H1 (cell line): Measurements from ENCODE around the gene DIP2C. TPM values are rescaled to one million over a fixed set of nuclear protein-coding genes. Genes with fewer than 3 reads are reported as not detected.

Experiments used
- CTCF ChIA-PET: fragments of 300-600 bp; sonication (Branson Sonifier 250); formaldehyde crosslinking; loops from one replicate; lab custom pipeline; 2021; ENCODE audit not compliant: partially characterized antibody; lab: Charles Lee
- POLR2A ChIA-PET: fragments of 300-600 bp; sonication (Branson Sonifier 250); formaldehyde crosslinking; loops from one replicate; lab custom pipeline; 2021; ENCODE audit warnings: inconsistent platforms; ENCODE audit not compliant: partially characterized antibody; lab: Charles Lee
- DNase-seq, 2 experiments: peaks; one replicate each; pipeline versions ENCODE4 v3.0.0 to v3.0.0-alpha.2; 2010 to 2022; ENCODE audit warnings: low spot score in 2 of 2, low read depth in 1 of 2, mixed read lengths in 1 of 2
- FAIRE-seq: peaks from 2 replicates; lab custom pipeline; 2011; peaks lifted over from hg19 to GRCh38; lab: Jason Lieb, UNC
- H2AFZ ChIP-seq: 2 replicates; pipeline ENCODE4 v1.8.1; 2012; ENCODE audit warnings: low read length, inconsistent platforms
- H2AK5ac ChIP-seq: 2 replicates; pipeline ENCODE4 v1.6.1; 2013; ENCODE audit warnings: low read depth, low read length
- H2BK120ac ChIP-seq: replicated peaks from 2 replicates; pipeline ENCODE3; 2013; ENCODE audit warnings: low read depth, low read length, inconsistent platforms
- H2BK12ac ChIP-seq: 2 replicates; pipeline ENCODE4 v1.6.1; 2013; ENCODE audit warnings: low read depth, low read length
- H2BK15ac ChIP-seq: 2 replicates; pipeline ENCODE4 v1.6.1; 2013; ENCODE audit warnings: low read length
- H2BK20ac ChIP-seq: 2 replicates; pipeline ENCODE4 v1.6.1; 2013; ENCODE audit warnings: low read length
- H2BK5ac ChIP-seq: 2 replicates; pipeline ENCODE4 v1.6.1; 2013; ENCODE audit warnings: low read depth, low read length
- H3K14ac ChIP-seq: 2 replicates; pipeline ENCODE4 v1.6.1; 2013; ENCODE audit warnings: inconsistent platforms; ENCODE audit not compliant: insufficient read length
- H3K18ac ChIP-seq: 2 replicates; pipeline ENCODE4 v1.6.1; 2013; ENCODE audit warnings: low read length; ENCODE audit errors: extremely low read depth
- H3K23ac ChIP-seq: 2 replicates; pipeline ENCODE4 v1.6.1; 2013; ENCODE audit warnings: inconsistent platforms; ENCODE audit not compliant: insufficient read length
- H3K23me2 ChIP-seq: 2 replicates; pipeline ENCODE4 v1.6.1; 2013; ENCODE audit warnings: low read depth, low read length
- H3K27ac ChIP-seq: 2 replicates; pipeline ENCODE4 v1.6.1; 2011; ENCODE audit warnings: low read depth, low read length, inconsistent platforms
- H3K27me3 ChIP-seq, 4 experiments: replicated peaks in 1 of 4; 1 replicate in 1 of 4; 2 replicates in 3 of 4; pipeline versions ENCODE4 v1.6.1 to v1.8.1; 2011 to 2013; ENCODE audit warnings: low read length in 3 of 4, mild to moderate bottlenecking in 3 of 4, inconsistent platforms in 2 of 4, mixed read lengths in 2 of 4, moderate library complexity in 1 of 4; ENCODE audit not compliant: control insufficient read depth in 3 of 4, insufficient read depth in 3 of 4; ENCODE audit errors: extremely low read depth in 1 of 4
- H3K36me3 ChIP-seq, 4 experiments: 2 replicates each; pipeline versions ENCODE4 v1.6.1 to v1.8.1; 2011 to 2013; ENCODE audit warnings: mild to moderate bottlenecking in 4 of 4, low read length in 3 of 4, moderate library complexity in 2 of 4, control low read depth in 1 of 4, inconsistent platforms in 1 of 4; ENCODE audit not compliant: insufficient read depth in 4 of 4, control insufficient read depth in 2 of 4
- H3K4ac ChIP-seq: replicated peaks from 2 replicates; pipeline ENCODE3; 2013; ENCODE audit warnings: low read length, low read depth, mixed read lengths, inconsistent platforms; ENCODE audit not compliant: insufficient read length
- H3K4me1 ChIP-seq, 4 experiments: replicated peaks in 1 of 4; 1 replicate in 1 of 4; 2 replicates in 3 of 4; pipeline versions ENCODE4 v1.6.1 to v1.8.1; 2011 to 2013; ENCODE audit warnings: low read length in 3 of 4, inconsistent platforms in 2 of 4, mixed read lengths in 1 of 4; ENCODE audit not compliant: insufficient read depth in 4 of 4, control insufficient read depth in 3 of 4
- H3K4me2 ChIP-seq, 2 experiments: 2 replicates each; pipeline versions ENCODE4 v1.6.1 to v1.8.1; 2011 to 2013; ENCODE audit warnings: low read depth in 2 of 2, low read length in 2 of 2, control low read depth in 1 of 2, inconsistent platforms in 1 of 2, mild to moderate bottlenecking in 1 of 2; ENCODE audit not compliant: insufficient read depth in 1 of 2
- H3K4me3 ChIP-seq, 4 experiments: fragments of 200-600, 300-600 bp in 1 of 4; sonication (generic), shearing (Covaris generic), sonication (Bioruptor Twin) in 1 of 4; 2 replicates each; pipeline versions ENCODE4 v1.5.1 to v1.8.1; 2011 to 2016; ENCODE audit warnings: low read length in 4 of 4, low read depth in 3 of 4, control low read depth in 2 of 4, inconsistent platforms in 2 of 4, mild to moderate bottlenecking in 2 of 4, mixed read lengths in 1 of 4, moderate library complexity in 1 of 4; ENCODE audit not compliant: insufficient read depth in 2 of 4; ENCODE audit errors: extremely low read depth in 1 of 4
- H3K56ac ChIP-seq: replicated peaks from 2 replicates; pipeline ENCODE3; 2013; ENCODE audit warnings: low read depth, mild to moderate bottlenecking, mixed read lengths, low read length, inconsistent platforms; ENCODE audit not compliant: insufficient read length
- H3K79me1 ChIP-seq: 2 replicates; pipeline ENCODE4 v1.6.1; 2013; ENCODE audit warnings: low read depth, low read length, control low read depth
- H3K79me2 ChIP-seq, 2 experiments: 2 replicates each; pipeline versions ENCODE4 v1.6.1 to v1.8.1; 2012 to 2013; ENCODE audit warnings: low read length in 2 of 2, mild to moderate bottlenecking in 2 of 2, inconsistent platforms in 1 of 2; ENCODE audit not compliant: insufficient read depth in 2 of 2, control insufficient read depth in 1 of 2
- H3K9ac ChIP-seq, 4 experiments: replicated peaks in 1 of 4; 1 replicate in 1 of 4; 2 replicates in 3 of 4; pipeline versions ENCODE4 v1.6.1 to v1.8.1; 2011 to 2013; ENCODE audit warnings: low read depth in 3 of 4, low read length in 3 of 4, control low read depth in 2 of 4, mild to moderate bottlenecking in 2 of 4, moderate library complexity in 2 of 4, inconsistent platforms in 1 of 4; ENCODE audit errors: extremely low read depth in 1 of 4
- H3K9me3 ChIP-seq, 2 experiments: 2 replicates each; pipeline versions ENCODE4 v1.6.1 to v1.8.1; 2012 to 2013; ENCODE audit warnings: mild to moderate bottlenecking in 2 of 2, moderate library complexity in 2 of 2, control low read depth in 1 of 2, inconsistent platforms in 1 of 2, low read depth in 1 of 2, low read length in 1 of 2, mixed read lengths in 1 of 2; ENCODE audit not compliant: insufficient read depth in 2 of 2
- H4K20me1 ChIP-seq, 2 experiments: replicated peaks in 1 of 2; 2 replicates each; pipeline versions ENCODE3 to v1.8.1; 2011 to 2013; ENCODE audit warnings: inconsistent platforms in 2 of 2, low read length in 2 of 2, mild to moderate bottlenecking in 1 of 2; ENCODE audit not compliant: insufficient read depth in 2 of 2, control insufficient read depth in 1 of 2
- H4K5ac ChIP-seq: 2 replicates; pipeline ENCODE4 v1.6.1; 2013; ENCODE audit warnings: low read length, low read depth, mixed read lengths, inconsistent platforms; ENCODE audit not compliant: insufficient read length
- H4K8ac ChIP-seq: 2 replicates; pipeline ENCODE4 v1.8.0; 2013; ENCODE audit warnings: mild to moderate bottlenecking, moderate library complexity, low read length, inconsistent platforms; ENCODE audit not compliant: insufficient read depth; ENCODE audit errors: extremely low read depth
- H4K91ac ChIP-seq: replicated peaks from 2 replicates; pipeline ENCODE3; 2013; ENCODE audit warnings: low read length, mixed read lengths, inconsistent platforms; ENCODE audit not compliant: insufficient read length
- BCL11A ChIP-seq, 2 experiments: IDR thresholded peaks; one replicate each; pipeline ENCODE4 v1.6.1; 2011; ENCODE audit warnings: low read depth in 2 of 2, low read length in 2 of 2, mild to moderate bottlenecking in 2 of 2
- CBX8 ChIP-seq: fragments of 300-800, 300-1000 bp; sonication (generic); IDR thresholded peaks from 2 replicates; pipeline ENCODE4 v1.7.1; 2016; ENCODE audit warnings: low read depth, low read length, borderline replicate concordance
- CTBP2 ChIP-seq: IDR thresholded peaks from 2 replicates; pipeline ENCODE4 v1.7.0; 2011; ENCODE audit warnings: borderline replicate concordance, mild to moderate bottlenecking, moderate library complexity, mixed read lengths, low read length; ENCODE audit not compliant: insufficient read depth, insufficient read length
- GABPA ChIP-seq: IDR thresholded peaks from 2 replicates; pipeline ENCODE4 v1.6.1; 2011; ENCODE audit warnings: mild to moderate bottlenecking, low read length, moderate library complexity, borderline replicate concordance; ENCODE audit not compliant: insufficient read depth
- JUN ChIP-seq: IDR thresholded peaks from 2 replicates; pipeline ENCODE4 v1.6.1; 2011; ENCODE audit warnings: low read depth, mild to moderate bottlenecking, improper control_type of control experiment, low read length
- NANOG ChIP-seq: IDR thresholded peaks from 2 replicates; pipeline ENCODE4 v1.6.1; 2011; ENCODE audit warnings: low read length, low read depth, mild to moderate bottlenecking, inconsistent platforms; ENCODE audit not compliant: insufficient read depth, poor library complexity, severe bottlenecking
- POLR2A ChIP-seq, 2 experiments: IDR thresholded peaks; 1 replicate in 1 of 2; 2 replicates in 1 of 2; pipeline ENCODE4 v1.6.1; 2011; ENCODE audit warnings: low read depth in 2 of 2, low read length in 2 of 2, mild to moderate bottlenecking in 2 of 2; ENCODE audit errors: control extremely low read depth in 1 of 2
- SP1 ChIP-seq: IDR thresholded peaks from 2 replicates; pipeline ENCODE4 v1.6.1; 2011; ENCODE audit warnings: low read depth, low read length
- SRF ChIP-seq: IDR thresholded peaks from 2 replicates; pipeline ENCODE4 v1.6.1; 2011; ENCODE audit warnings: mild to moderate bottlenecking, low read depth, low read length, moderate library complexity
- ZNF274 ChIP-seq: IDR thresholded peaks from 2 replicates; pipeline ENCODE4 v1.7.0; 2012; ENCODE audit warnings: low read length, borderline replicate concordance; ENCODE audit errors: extremely low read depth
- WGBS, 2 experiments: shearing (Covaris generic) in 1 of 2; methylation state at CpG; one replicate each; pipeline versions ENCODE4 v1.1.6 to v1.1.7; 2013 to 2015; ENCODE audit warnings: low lambda C conversion rate in 2 of 2, mixed read lengths in 2 of 2, inconsistent platforms in 1 of 2, low coverage in 1 of 2, missing lambda C conversion rate in 1 of 2; ENCODE audit not compliant: insufficient replicate concordance in 2 of 2, insufficient coverage in 1 of 2, insufficient read length in 1 of 2; ENCODE audit errors: extremely low coverage in 1 of 2, missing lambda C conversion rate in 1 of 2; 5-methylcytosine and 5-hydroxymethylcytosine counted together
- polyA plus RNA-seq, 7 experiments: library from polyadenylated mRNA; depleted of rRNA in 3 of 7; stranded (reverse) in 5 of 7; unstranded in 2 of 7; fragments of >200 nt in 5 of 7; fragments of 200-250 nt in 2 of 7; gene quantifications; 1 replicate in 5 of 7; 2 replicates in 1 of 7; 4 replicates in 1 of 7; pipeline versions ENCODE4 v1.2.1 to v1.2.3, GENCODE V29; 2011 to 2013; ENCODE audit warnings: missing spikeins in 2 of 7, mixed read lengths in 2 of 7
- total RNA-seq: library from RNA; stranded (reverse); fragmentation: NEBNext Ultra II Directional; extraction: Animal tissue kit (Norgen Biotek cat#: 25700); gene quantifications from 2 replicates; pipeline ENCODE4 v1.2.1, GENCODE V29; 2021

DIP2C gene
- total and polyA plus RNA-seq, 2 of the 8 experiments (the other 6 are each of a cell fraction or from before 2014, with no cell fraction given), result 3.8 to 9.3 TPM

GRCh38 chr10:511101-511848 lies 178.2 kb downstream of the DIP2C start:
- peaks cover 25 to 32% of the 10 kb centered on the region in 2 experiments for H4K20me1 ChIP-seq
- ChIA-PET POLR2A (no interaction called here), CTCF (interaction anchor here (0.6 to 3.3 kb wide), 31 partner anchors 10 to 291 kb away, joined by 3 to 23 read pairs (median 3); no protein-coding TSS in a partner anchor)
- peaks cover 23 to 45% (median 38%) of the 10 kb centered on the region in 4 experiments for H3K27me3 ChIP-seq
- H2BK120ac ChIP-seq, result no peak overlapping the region
- H3K9me3 ChIP-seq, result peaks cover 0 to 4% of the 10 kb centered on the region in 2 experiments; a peak in 1 of 4 replicates
- H4K8ac ChIP-seq, result no peak overlapping the region
- H3K14ac ChIP-seq, result no peak overlapping the region
- H2BK5ac ChIP-seq, result no peak overlapping the region
- no peaks in the 10 kb centered on the region for H3K79me1 ChIP-seq
- no peaks in the 10 kb centered on the region for H3K23me2 ChIP-seq
- H3K4me2 ChIP-seq, result peak overlapping the region in 1 of 2 experiments; percentile 36; a peak in 1 of 4 replicates
- no peak overlapping the region for H3K4me3 ChIP-seq
- 36% methylated on average over 21 of the region's 21 CpGs; no CpG with 5 or more reads in 1 of the 2 experiments for WGBS, 2 experiments
- H3K4me1 ChIP-seq, result no peaks in the 10 kb centered on the region; a peak in 2 of 7 replicates
- no peak overlapping the region for H4K91ac ChIP-seq
- no peak overlapping the region for H4K5ac ChIP-seq
- DNase-seq, result peak; percentile 94 to 97
- H2BK20ac ChIP-seq, result no peak overlapping the region
- no peak overlapping the region for H2BK15ac ChIP-seq
- H3K4ac ChIP-seq, result no peak overlapping the region
- peak; percentile 97 for FAIRE-seq
- H3K36me3 ChIP-seq, result no peaks in the 10 kb centered on the region
- H2BK12ac ChIP-seq, result no peak overlapping the region
- no peak overlapping the region for H2AFZ ChIP-seq
- H3K18ac ChIP-seq, result no peak overlapping the region
- H3K23ac ChIP-seq, result no peak overlapping the region
- no peaks in the 10 kb centered on the region for H3K79me2 ChIP-seq
- H2AK5ac ChIP-seq, result no peak overlapping the region
- H3K9ac ChIP-seq, result no peak overlapping the region
- H3K56ac ChIP-seq, result no peak overlapping the region
- H3K27ac ChIP-seq, result no peak overlapping the region
- TF ChIP-seq GABPA (0 out of 2 replicates have a peak, but pooled peaks have one; percentile 41), CTBP2 (no peak), JUN (no peak), BCL11A (IDR thresholded peaks at IDR 0.05; ENCODE audit: low read depth in 2 of 2, low read length in 2 of 2) (no peak), CBX8 (no peak), ZNF274 (no peak), SRF (no peak), NANOG (no peak), POLR2A (IDR thresholded peaks at IDR 0.05; ENCODE audit: control extremely low read depth in 1 of 2, low read depth in 2 of 2, low read length in 2 of 2) (no peak), SP1 (no peak)
